ENCODE data around the gene GNAQ.
A peak's percentile ranks its signal among the peaks of the same experiment; 100 is the strongest.

The GNAQ gene

DNA sequence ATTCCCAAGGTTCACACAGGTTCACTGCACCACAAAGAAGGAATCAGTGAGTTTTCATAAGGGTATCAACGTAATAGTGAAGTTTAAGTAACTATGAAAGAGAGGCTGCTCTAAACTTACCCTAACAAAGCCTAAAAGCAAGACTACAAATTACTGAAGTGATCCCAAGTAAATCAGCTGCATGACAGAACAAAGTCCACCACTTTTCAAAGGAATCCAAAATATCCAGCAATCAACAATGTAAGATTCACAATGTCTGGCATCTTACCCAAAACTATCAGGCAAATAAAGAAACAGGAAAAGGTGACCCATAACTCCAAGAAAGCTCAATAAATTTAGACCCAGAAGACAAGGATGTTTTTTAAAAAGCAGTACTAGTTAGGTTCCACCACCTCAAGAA, 70.1 kb downstream of the GNAQ start:
- H3K4me3 ChIP-seq (ENCODE audit: low read depth, low read length), result no peak overlapping the region
- no peak for DNase-seq (ENCODE audit: low read depth)
- TF ChIP-seq, protein P1, sequence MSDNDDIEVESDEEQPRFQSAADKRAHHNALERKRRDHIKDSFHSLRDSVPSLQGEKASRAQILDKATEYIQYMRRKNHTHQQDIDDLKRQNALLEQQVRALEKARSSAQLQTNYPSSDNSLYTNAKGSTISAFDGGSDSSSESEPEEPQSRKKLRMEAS (IDR thresholded peaks at IDR 0.05; ENCODE audit: low read depth, low read length), result no peak
- TF ChIP-seq POLR2A (IDR thresholded peaks at IDR 0.05; ENCODE audit: extremely low read depth, insufficient read length) (no peak), MYC (IDR thresholded peaks at IDR 0.05; ENCODE audit: low read depth, low read length) (no peak)
- TF ChIP-seq, protein P2, sequence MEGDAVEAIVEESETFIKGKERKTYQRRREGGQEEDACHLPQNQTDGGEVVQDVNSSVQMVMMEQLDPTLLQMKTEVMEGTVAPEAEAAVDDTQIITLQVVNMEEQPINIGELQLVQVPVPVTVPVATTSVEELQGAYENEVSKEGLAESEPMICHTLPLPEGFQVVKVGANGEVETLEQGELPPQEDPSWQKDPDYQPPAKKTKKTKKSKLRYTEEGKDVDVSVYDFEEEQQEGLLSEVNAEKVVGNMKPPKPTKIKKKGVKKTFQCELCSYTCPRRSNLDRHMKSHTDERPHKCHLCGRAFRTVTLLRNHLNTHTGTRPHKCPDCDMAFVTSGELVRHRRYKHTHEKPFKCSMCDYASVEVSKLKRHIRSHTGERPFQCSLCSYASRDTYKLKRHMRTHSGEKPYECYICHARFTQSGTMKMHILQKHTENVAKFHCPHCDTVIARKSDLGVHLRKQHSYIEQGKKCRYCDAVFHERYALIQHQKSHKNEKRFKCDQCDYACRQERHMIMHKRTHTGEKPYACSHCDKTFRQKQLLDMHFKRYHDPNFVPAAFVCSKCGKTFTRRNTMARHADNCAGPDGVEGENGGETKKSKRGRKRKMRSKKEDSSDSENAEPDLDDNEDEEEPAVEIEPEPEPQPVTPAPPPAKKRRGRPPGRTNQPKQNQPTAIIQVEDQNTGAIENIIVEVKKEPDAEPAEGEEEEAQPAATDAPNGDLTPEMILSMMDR (IDR thresholded peaks at IDR 0.05; ENCODE audit: low read depth, low read length), result no peak

DNA sequence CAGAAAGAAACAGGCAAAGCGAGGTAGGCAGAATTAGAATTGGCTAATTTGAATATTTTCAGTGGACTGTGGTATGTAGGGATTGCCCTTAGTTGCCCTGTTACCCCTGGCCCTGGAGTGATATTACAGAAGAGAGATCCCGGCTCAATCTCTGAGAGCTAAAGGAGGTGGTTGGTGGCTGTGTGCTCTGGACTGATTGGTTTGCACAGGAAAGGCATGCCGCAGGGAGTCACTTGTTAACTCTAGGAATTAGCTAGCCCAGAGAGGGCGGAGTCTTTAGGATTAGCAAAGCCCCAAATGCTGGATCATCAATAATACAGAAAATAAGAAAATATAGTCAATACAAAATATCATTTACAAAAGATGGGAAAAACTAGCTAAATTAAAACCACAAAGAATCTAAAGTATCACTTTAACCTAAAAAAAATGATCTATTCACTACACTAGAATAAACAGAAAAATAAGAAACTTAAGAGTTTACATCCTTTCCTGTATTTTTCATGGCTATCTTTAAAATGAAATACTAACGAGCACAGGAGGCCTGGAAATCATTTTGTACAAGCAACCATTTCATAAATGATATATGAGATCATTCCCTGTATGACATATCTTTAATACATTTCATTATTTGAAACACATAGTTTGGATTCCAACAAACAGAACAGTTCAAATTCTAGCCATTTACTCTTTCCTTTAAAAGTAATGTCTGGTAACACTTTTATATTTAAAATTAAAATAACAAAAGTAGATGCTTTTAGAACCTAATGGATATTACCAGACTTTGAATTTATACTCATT, 71.1 kb downstream of the GNAQ start:
- TF ChIP-seq POLR2A (IDR thresholded peaks at IDR 0.05; ENCODE audit: extremely low read depth, insufficient read length) (no peak), MYC (IDR thresholded peaks at IDR 0.05; ENCODE audit: low read depth, low read length) (no peak)
- TF ChIP-seq, protein P2 (IDR thresholded peaks at IDR 0.05; ENCODE audit: low read depth, low read length), result no peak
- TF ChIP-seq, protein P1 (IDR thresholded peaks at IDR 0.05; ENCODE audit: low read depth, low read length), result no peak
- DNase-seq (ENCODE audit: low read depth), result no peak
- H3K4me3 ChIP-seq (ENCODE audit: low read depth, low read length), result no peak overlapping the region

DNA sequence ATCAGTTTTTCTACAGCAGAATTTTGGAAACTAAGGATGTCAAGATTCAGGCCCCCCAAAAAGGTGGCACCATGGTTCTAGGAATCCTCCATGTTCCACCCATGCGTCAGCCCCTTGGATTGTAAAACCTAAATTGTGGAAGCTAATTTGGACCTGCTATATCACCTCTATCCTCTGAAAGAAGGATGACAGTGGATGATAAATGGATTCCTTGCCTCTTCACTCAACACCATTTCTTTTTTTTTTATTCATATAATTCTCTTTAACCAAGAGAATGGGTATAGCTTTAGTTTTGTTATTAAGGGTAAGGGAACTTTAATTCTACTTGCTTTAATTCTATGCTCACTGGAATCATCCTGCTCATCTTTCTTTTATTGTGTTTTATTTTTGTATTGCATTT, 71.8 kb downstream of the GNAQ start:
- TF ChIP-seq, protein P1 (IDR thresholded peaks at IDR 0.05; ENCODE audit: low read depth, low read length), result no peak
- TF ChIP-seq, protein P2 (IDR thresholded peaks at IDR 0.05; ENCODE audit: low read depth, low read length), result no peak
- TF ChIP-seq MYC (IDR thresholded peaks at IDR 0.05; ENCODE audit: low read depth, low read length), result no peak
- no peak for TF ChIP-seq POLR2A (IDR thresholded peaks at IDR 0.05; ENCODE audit: extremely low read depth, insufficient read length)
- H3K4me3 ChIP-seq (ENCODE audit: low read depth, low read length), result no peak overlapping the region
- no peak for DNase-seq (ENCODE audit: low read depth)

DNA sequence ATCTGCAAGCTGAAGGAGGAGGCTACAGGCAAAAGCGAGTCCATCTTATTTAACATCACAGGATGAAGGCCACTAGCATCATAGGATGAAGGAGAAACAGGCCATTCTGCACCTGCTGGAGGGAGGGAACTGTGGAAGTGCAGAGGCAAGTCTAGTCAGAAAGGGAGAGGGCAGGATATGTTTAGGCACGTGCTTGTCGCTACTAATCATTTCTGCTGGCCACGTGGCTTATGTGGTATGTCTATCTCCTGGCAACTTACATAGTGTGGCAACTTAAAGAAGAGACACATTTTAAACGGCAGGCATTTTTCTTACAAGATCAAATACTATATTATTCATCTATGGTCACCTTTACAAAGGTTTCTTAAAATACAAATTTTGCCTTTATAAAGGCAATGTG, 74.0 kb downstream of the GNAQ start:
- DNase-seq (ENCODE audit: low read depth), result peak; percentile 41
- TF ChIP-seq, protein P2 (IDR thresholded peaks at IDR 0.05; ENCODE audit: low read depth, low read length), result no peak
- TF ChIP-seq, protein P1 (IDR thresholded peaks at IDR 0.05; ENCODE audit: low read depth, low read length), result peak; percentile 99
- TF ChIP-seq MYC (IDR thresholded peaks at IDR 0.05; ENCODE audit: low read depth, low read length), result peak; percentile 93
- H3K4me3 ChIP-seq (ENCODE audit: low read depth, low read length), result no peak overlapping the region

DNA sequence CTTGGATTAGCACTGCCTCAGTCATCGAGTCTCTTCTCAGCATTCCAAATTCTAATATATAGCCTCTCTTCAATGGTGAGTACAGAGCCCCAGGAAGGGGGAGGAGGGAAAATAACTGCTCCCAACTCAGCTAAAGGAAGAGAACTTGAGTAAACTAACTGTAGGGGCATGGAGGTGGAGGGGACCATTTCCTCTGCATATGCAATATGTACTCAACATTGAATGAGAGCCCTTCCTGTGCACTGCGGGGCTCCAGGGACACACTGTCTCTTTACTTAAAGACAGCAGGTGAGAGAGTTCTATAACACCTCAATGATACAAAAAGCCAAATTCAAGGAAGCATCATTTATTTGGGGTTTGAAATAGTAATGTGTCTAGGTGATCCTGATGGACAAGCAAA, 75.1 kb downstream of the GNAQ start:
- peak; percentile 31 for DNase-seq (ENCODE audit: low read depth)
- TF ChIP-seq, protein P1 (IDR thresholded peaks at IDR 0.05; ENCODE audit: low read depth, low read length), result 0 out of 2 replicates have a peak, but pooled peaks have one; percentile 22
- TF ChIP-seq POLR2A (IDR thresholded peaks at IDR 0.05; ENCODE audit: extremely low read depth, insufficient read length), result no peak
- no peak for TF ChIP-seq MYC (IDR thresholded peaks at IDR 0.05; ENCODE audit: low read depth, low read length)
- TF ChIP-seq, protein P2 (IDR thresholded peaks at IDR 0.05; ENCODE audit: low read depth, low read length), result no peak
- H3K4me3 ChIP-seq (ENCODE audit: low read depth, low read length), result no peak overlapping the region
